ENCODE results near the gene MBIP.

The MBIP gene

GRCh38 chr14:36313898-36314297 is 6.5 kb downstream of the MBIP start:
- FAIRE-seq = no peak

GRCh38 chr14:36313206-36313605 is 7.2 kb downstream of the MBIP start:
- DNase-seq (ENCODE audit: low spot score) (no peak), FAIRE-seq (no peak)

More at GRCh38 chr14:36313898-36314297, 6.5 kb downstream of the MBIP start:
- DNase-seq (ENCODE audit: low spot score) = no peak

- DNase-seq (ENCODE audit: low spot score) (no peak), FAIRE-seq (no peak)
Measured at GRCh38 chr14:36306836-36307235, 13.6 kb downstream of the MBIP start.

- no peak for FAIRE-seq
- DNase-seq (ENCODE audit: low spot score) = no peak
Measured at GRCh38 chr14:36304895-36305294, 15.5 kb downstream of the MBIP start.

GRCh38 chr14:36303960-36304359 is 16.5 kb downstream of the MBIP start:
- DNase-seq (ENCODE audit: low spot score) = no peak

GRCh38 chr14:36302823-36303222 is 17.6 kb downstream of the MBIP start:
- FAIRE-seq = no peak

More at GRCh38 chr14:36303960-36304359, 16.5 kb downstream of the MBIP start:
- no peak for FAIRE-seq

GRCh38 chr14:36301159-36301558 is 19.3 kb downstream of the MBIP start:
- FAIRE-seq (no peak), DNase-seq (ENCODE audit: low spot score) (no peak)

More at GRCh38 chr14:36302823-36303222, 17.6 kb downstream of the MBIP start:
- no peak for DNase-seq (ENCODE audit: low spot score)

- DNase-seq (ENCODE audit: low spot score) (no peak), FAIRE-seq (no peak)
Measured at GRCh38 chr14:36300337-36300736, 20.1 kb downstream of the MBIP start.

- DNase-seq (ENCODE audit: low spot score) = no peak
- no peak for FAIRE-seq
Measured at GRCh38 chr14:36295642-36296627, 24.5 kb downstream of the MBIP start.

- DNase-seq (ENCODE audit: low spot score) (no peak), FAIRE-seq (no peak)
Measured at GRCh38 chr14:36294543-36294942, 25.9 kb downstream of the MBIP start.

GRCh38 chr14:36293824-36294223 is 26.6 kb downstream of the MBIP start:
- DNase-seq (ENCODE audit: low spot score) (no peak), FAIRE-seq (no peak)

- DNase-seq (ENCODE audit: low spot score) = no peak
- FAIRE-seq = no peak
Measured at GRCh38 chr14:36289954-36290353, 30.5 kb downstream of the MBIP start.

GRCh38 chr14:36288496-36288895 is 31.9 kb downstream of the MBIP start:
- FAIRE-seq (no peak), DNase-seq (ENCODE audit: low spot score) (no peak)

GRCh38 chr14:36284971-36285595 is 35.4 kb downstream of the MBIP start:
- no peak for DNase-seq (ENCODE audit: low spot score)
- no peak for FAIRE-seq

GRCh38 chr14:36281309-36281708 is 39.1 kb downstream of the MBIP start:
- FAIRE-seq (no peak), DNase-seq (ENCODE audit: low spot score) (no peak)

GRCh38 chr14:36279306-36280190 is 40.9 kb downstream of the MBIP start:
- DNase-seq (ENCODE audit: low spot score) (no peak), FAIRE-seq (no peak)

- FAIRE-seq = no peak
- DNase-seq (ENCODE audit: low spot score) = no peak
Measured at GRCh38 chr14:36275741-36276140, 44.7 kb downstream of the MBIP start.

GRCh38 chr14:36271939-36272907 is 48.2 kb downstream of the MBIP start:
- FAIRE-seq (no peak), DNase-seq (ENCODE audit: low spot score) (no peak)

- DNase-seq (ENCODE audit: low spot score) (no peak), FAIRE-seq (no peak)
Measured at GRCh38 chr14:36271222-36271621, 49.2 kb downstream of the MBIP start.

- DNase-seq (ENCODE audit: low spot score) = no peak
- FAIRE-seq = no peak
Measured at GRCh38 chr14:36270191-36270590, 50.2 kb downstream of the MBIP start.
